ENCODE measurements around the gene HRK.

HRK gene

GRCh38 chr12:116887897-116888296 lies 6.7 kb upstream of the HRK start:
- TF ChIP-seq CTCF (IDR thresholded peaks at IDR 0.05; ENCODE audit: insufficient read depth, low read depth, low read length, missing control alignments), result no peak
- no peak overlapping the region for H3K4me3 ChIP-seq (ENCODE audit: low read length)
- no peak for DNase-seq (ENCODE audit: low read depth)

DNA sequence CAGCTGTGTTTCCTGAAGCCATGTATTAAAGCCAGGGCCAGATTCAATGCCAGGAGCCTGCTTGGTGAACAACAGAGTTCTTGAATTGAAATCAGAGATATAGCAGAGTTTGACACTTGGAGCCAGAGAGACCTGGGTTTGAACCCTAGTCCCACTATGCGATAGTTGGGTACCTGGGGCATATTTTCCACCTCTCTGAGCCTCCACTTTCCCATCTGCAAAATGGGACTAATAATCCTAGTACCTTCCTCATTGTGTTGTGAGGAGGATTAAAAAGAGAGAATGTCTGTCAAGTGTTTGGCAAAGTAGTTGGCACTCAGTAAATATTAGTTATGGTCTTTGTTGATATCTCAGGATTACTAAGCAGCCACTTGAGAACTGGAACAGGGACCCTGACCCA lies 6.0 kb upstream of the HRK start:
- no peak for TF ChIP-seq CTCF (IDR thresholded peaks at IDR 0.05; ENCODE audit: insufficient read depth, low read depth, low read length, missing control alignments)
- DNase-seq (ENCODE audit: low read depth), result no peak
- H3K4me3 ChIP-seq (ENCODE audit: low read length), result no peak overlapping the region

DNA sequence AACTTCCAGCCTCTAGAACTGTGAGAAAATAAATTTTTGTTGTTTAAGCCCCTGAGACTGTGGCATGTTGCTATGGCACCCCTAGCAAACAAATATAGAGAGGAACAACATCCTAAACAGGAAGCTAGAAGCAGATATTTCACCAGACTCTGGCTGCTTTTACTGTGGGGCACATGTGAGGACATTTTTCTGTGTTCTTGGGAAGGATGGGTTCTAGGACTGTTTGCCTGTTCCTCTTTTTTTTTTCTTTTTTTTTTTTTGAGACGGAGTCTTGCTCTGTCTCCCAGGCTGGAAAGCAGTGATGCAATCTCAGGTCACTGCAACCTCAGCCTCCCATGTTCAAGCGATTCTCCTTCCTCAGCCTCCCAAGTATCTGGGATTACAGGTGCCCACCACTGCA lies 4.2 kb upstream of the HRK start:
- no peak for DNase-seq (ENCODE audit: low read depth)
- TF ChIP-seq CTCF (IDR thresholded peaks at IDR 0.05; ENCODE audit: insufficient read depth, low read depth, low read length, missing control alignments), result no peak
- no peak overlapping the region for H3K4me3 ChIP-seq (ENCODE audit: low read length)

DNA sequence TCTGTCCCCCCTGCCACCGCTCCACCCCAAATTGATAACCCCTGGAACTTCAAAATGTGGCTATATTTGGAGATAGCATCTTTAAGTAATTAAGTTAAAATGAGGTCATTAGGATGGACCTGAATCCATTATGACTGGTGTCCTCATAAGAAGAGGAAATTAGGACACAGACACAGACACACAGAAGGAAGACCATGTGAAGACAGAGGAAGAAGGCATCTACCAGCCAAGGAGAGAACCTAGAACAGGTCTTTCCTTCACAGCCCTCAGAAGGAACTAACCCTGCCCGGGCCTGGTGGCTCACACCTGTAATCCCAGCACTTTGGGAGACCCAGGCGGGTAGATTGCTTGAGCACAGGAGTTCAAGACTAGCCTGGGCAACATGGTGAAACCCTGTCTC lies 3.6 kb upstream of the HRK start:
- H3K4me3 ChIP-seq (ENCODE audit: low read length), result no peak overlapping the region
- no peak for DNase-seq (ENCODE audit: low read depth)
- no peak for TF ChIP-seq CTCF (IDR thresholded peaks at IDR 0.05; ENCODE audit: insufficient read depth, low read depth, low read length, missing control alignments)

GRCh38 chr12:116882742-116883141 lies 1.5 kb upstream of the HRK start:
- DNase-seq (ENCODE audit: low read depth), result peak; percentile 34
- TF ChIP-seq CTCF (IDR thresholded peaks at IDR 0.05; ENCODE audit: insufficient read depth, low read depth, low read length, missing control alignments), result no peak
- no peak overlapping the region for H3K4me3 ChIP-seq (ENCODE audit: low read length)

GRCh38 chr12:116881877-116882507 lies 751 bp upstream of the HRK start:
- no peak for DNase-seq (ENCODE audit: low read depth)
- TF ChIP-seq CTCF (IDR thresholded peaks at IDR 0.05; ENCODE audit: insufficient read depth, low read depth, low read length, missing control alignments), result no peak
- no peak overlapping the region for H3K4me3 ChIP-seq (ENCODE audit: low read length)

- no peak overlapping the region for H3K4me3 ChIP-seq (ENCODE audit: low read length)
- peak; percentile 60 for DNase-seq (ENCODE audit: low read depth)
- no peak for TF ChIP-seq CTCF (IDR thresholded peaks at IDR 0.05; ENCODE audit: insufficient read depth, low read depth, low read length, missing control alignments)
These were observed 370 bp downstream of the HRK start for GRCh38 chr12:116880817-116881324.
